Testis (tissue), 3 donors: Measurements from ENCODE around the gene TRANK1. TPM values are rescaled to one million over a fixed set of nuclear protein-coding genes. Genes with fewer than 3 reads are reported as not detected.
"Not testable (repeated sequence)": the region's sequence is repeated elsewhere in the genome, so short reads cannot be mapped to it uniquely, and the experiment has no call there.

Experiments used
- DNase-seq: peaks from one replicate; pipeline ENCODE4 v3.0.0-alpha.2; 2019
- H3K27ac ChIP-seq, 2 donors: fragments of 200-600 bp; sonication (generic); one replicate each; pipeline ENCODE4 v1.5.1; 2019
- H3K27me3 ChIP-seq: fragments of 200-600 bp; sonication (generic); one replicate; pipeline ENCODE4 v1.5.1; 2019
- H3K36me3 ChIP-seq: fragments of 200-600 bp; sonication (generic); one replicate; pipeline ENCODE4 v1.5.1; 2017; ENCODE audit warnings: low read depth; ENCODE audit errors: missing control alignments
- H3K4me1 ChIP-seq: fragments of 200-600 bp; sonication (generic); one replicate; pipeline ENCODE4 v1.5.1; 2019
- H3K4me3 ChIP-seq, 2 donors: fragments of 200-600 bp; sonication (generic); one replicate each; pipeline ENCODE4 v1.5.1; 2017 to 2019
- H3K9me3 ChIP-seq: fragments of 200-600 bp; sonication (generic); one replicate; pipeline ENCODE4 v1.5.1; 2017
- CTCF ChIP-seq, 3 experiments: fragments of 450-650 bp in 2 of 3; fragments of 200-600 bp in 1 of 3; sonication (generic) in 1 of 3; IDR thresholded peaks; one replicate each; pipeline ENCODE4 v1.5.1; 2016 to 2019; ENCODE audit warnings: antibody characterized with exemption in 3 of 3, mild to moderate bottlenecking in 2 of 3, moderate library complexity in 1 of 3
- POLR2A ChIP-seq: fragments of 450-650 bp; IDR thresholded peaks from one replicate; pipeline ENCODE4 v1.6.1; 2017; ENCODE audit warnings: antibody characterized with exemption, mild to moderate bottlenecking, moderate library complexity
- WGBS, 2 donors: methylation state at CpG; one replicate each; pipeline ENCODE4 v1.1.5; 2018; 5-methylcytosine and 5-hydroxymethylcytosine counted together
- intact Hi-C: fragments of 100-400 bp; cut with DNase I; formaldehyde crosslinking; loops from one replicate; pipeline ENCODE4 v1.15.1; 2023; ENCODE audit warnings: low total_unique reads
- polyA plus RNA-seq: library from polyadenylated mRNA; stranded (reverse); fragments of 350-450 nt; fragmentation: Illumina TruSeq; extraction: RNeasy Lipid Tissue Mini Kit (QIAGEN cat#74804); gene quantifications from one replicate; pipeline ENCODE4 v1.2.3, GENCODE V29; 2014; ENCODE audit warnings: low read depth, low replicate concordance; ENCODE audit not compliant: insufficient read depth
- total RNA-seq, 2 donors: library from RNA; depleted of rRNA; stranded (reverse); fragments of >200 nt; gene quantifications; one replicate each; pipeline ENCODE4 v1.2.3, GENCODE V29; 2016

TRANK1 gene
- total and polyA plus RNA-seq, 3 donors from 2014 or later = 7.5 to 11.0 (median 7.6) TPM

GRCh38 chr3:36894914-36895313 is 49.9 kb downstream of the TRANK1 start:
- intact Hi-C loops = no loop called here
- no peaks in the 10 kb centered on the region for H3K36me3 ChIP-seq

GRCh38 chr3:36893826-36894225 is 51.0 kb downstream of the TRANK1 start:
- Histone ChIP-seq H3K36me3 (no peaks in the 10 kb centered on the region), H3K9me3 (no peaks in the 10 kb centered on the region), H3K4me3 (no peak overlapping the region), H3K27ac (no peak overlapping the region), H3K4me1 (no peaks in the 10 kb centered on the region), H3K27me3 (no peaks in the 10 kb centered on the region)
- TF ChIP-seq POLR2A (no peak), CTCF (IDR thresholded peaks at IDR 0.05) (no peak)
- WGBS, 2 donors = 80 to 96% methylated on average over 1 of the region's 1 CpG
- intact Hi-C loops = no loop called here
- no peak for DNase-seq

More at GRCh38 chr3:36894914-36895313, 49.9 kb downstream of the TRANK1 start:
- no peak overlapping the region for H3K27ac ChIP-seq
- H3K9me3 ChIP-seq = no peaks in the 10 kb centered on the region
- no peaks in the 10 kb centered on the region for H3K27me3 ChIP-seq
- DNase-seq = no peak
- 88 to 98% methylated on average over 1 of the region's 1 CpG for WGBS, 2 donors
- TF ChIP-seq POLR2A (no peak), CTCF (IDR thresholded peaks at IDR 0.05) (no peak)
- H3K4me1 ChIP-seq = no peaks in the 10 kb centered on the region
- no peak overlapping the region for H3K4me3 ChIP-seq

- TF ChIP-seq CTCF (IDR thresholded peaks at IDR 0.05) (no peak), POLR2A (no peak)
- DNase-seq = no peak
- WGBS, 2 donors = 56 to 61% methylated on average over 2 of the region's 2 CpGs
- H3K4me3 ChIP-seq = no peak overlapping the region
- intact Hi-C loops = no loop called here
- H3K9me3 ChIP-seq = no peaks in the 10 kb centered on the region
- H3K4me1 ChIP-seq = no peaks in the 10 kb centered on the region
- H3K36me3 ChIP-seq = no peaks in the 10 kb centered on the region
- no peak overlapping the region for H3K27ac ChIP-seq
- H3K27me3 ChIP-seq = no peaks in the 10 kb centered on the region
Observed at GRCh38 chr3:36893137-36893557, 51.7 kb downstream of the TRANK1 start.

GRCh38 chr3:36892457-36893136 is 52.3 kb downstream of the TRANK1 start:
- no peak for TF ChIP-seq POLR2A
- no peak for TF ChIP-seq CTCF (IDR thresholded peaks at IDR 0.05)

GRCh38 chr3:36891701-36892160 is 53.1 kb downstream of the TRANK1 start:
- no peaks in the 10 kb centered on the region for H3K36me3 ChIP-seq
- no peaks in the 10 kb centered on the region for H3K27me3 ChIP-seq
- DNase-seq = no peak
- WGBS, 2 donors = 51 to 65% methylated on average over 4 of the region's 4 CpGs
- H3K4me1 ChIP-seq = no peaks in the 10 kb centered on the region
- TF ChIP-seq CTCF (IDR thresholded peaks at IDR 0.05) (no peak), POLR2A (no peak)
- H3K27ac ChIP-seq = no peak overlapping the region
- intact Hi-C loops = no loop called here
- H3K9me3 ChIP-seq = no peaks in the 10 kb centered on the region
- no peak overlapping the region for H3K4me3 ChIP-seq

More at GRCh38 chr3:36892457-36893136, 52.3 kb downstream of the TRANK1 start:
- Histone ChIP-seq H3K4me1 (no peaks in the 10 kb centered on the region), H3K9me3 (no peaks in the 10 kb centered on the region), H3K27me3 (no peaks in the 10 kb centered on the region), H3K27ac (peak overlapping the region in 1 of 2 donors; percentile 11), H3K36me3 (no peaks in the 10 kb centered on the region), H3K4me3 (no peak overlapping the region)
- intact Hi-C loops = no loop called here
- DNase-seq = no peak
- 88 to 91% methylated on average over 12 of the region's 12 CpGs for whole genome bisulfite sequencing, 2 donors

- H3K36me3 ChIP-seq, H3K27me3 ChIP-seq, H3K27ac ChIP-seq, H3K4me3 ChIP-seq, DNase-seq, H3K9me3 ChIP-seq, H3K4me1 ChIP-seq, intact Hi-C loops: not testable (repeated sequence)
- WGBS, 2 donors = 78 to 92% methylated on average over 7 of the region's 7 CpGs
Observed at GRCh38 chr3:36891097-36891496, 53.8 kb downstream of the TRANK1 start.
